Liver (tissue), 9 donors: ENCODE results near the gene TFB1M. TPM values are rescaled to one million over a fixed set of nuclear protein-coding genes. Genes with fewer than 3 reads are reported as not detected.

Experiments
- DNase-seq: peaks from one replicate; pipeline ENCODE4 v3.0.0-alpha.2; 2017; ENCODE audit warnings: low spot score
- H3K27ac ChIP-seq, 2 donors: one replicate each; pipeline ENCODE4 v1.7.0; 2013; ENCODE audit warnings: inconsistent platforms in 2 of 2, low read length in 2 of 2, control low read depth in 1 of 2, low read depth in 1 of 2, mild to moderate bottlenecking in 1 of 2
- H3K27me3 ChIP-seq, 4 donors: one replicate each; pipeline versions ENCODE4 v1.6.1 to v1.7.0; 2013; ENCODE audit warnings: low read length in 3 of 4, inconsistent platforms in 1 of 4, mild to moderate bottlenecking in 1 of 4, moderate library complexity in 1 of 4; ENCODE audit not compliant: control insufficient read depth in 4 of 4, insufficient read depth in 4 of 4
- H3K36me3 ChIP-seq, 4 donors: one replicate each; pipeline versions ENCODE4 v1.6.1 to v1.7.0; 2013; ENCODE audit warnings: low read length in 3 of 4, mild to moderate bottlenecking in 3 of 4, low read depth in 1 of 4, moderate library complexity in 1 of 4; ENCODE audit not compliant: control insufficient read depth in 4 of 4, insufficient read depth in 3 of 4
- H3K4me1 ChIP-seq, 4 donors: one replicate each; pipeline versions ENCODE4 v1.6.1 to v1.7.0; 2013; ENCODE audit warnings: low read length in 3 of 4, mild to moderate bottlenecking in 3 of 4, moderate library complexity in 1 of 4; ENCODE audit not compliant: control insufficient read depth in 4 of 4, insufficient read depth in 4 of 4
- H3K4me3 ChIP-seq, 3 donors: one replicate each; pipeline versions ENCODE4 v1.6.1 to v1.7.0; 2013; ENCODE audit warnings: low read length in 3 of 3, control low read depth in 1 of 3, low read depth in 1 of 3, mild to moderate bottlenecking in 1 of 3
- H3K9ac ChIP-seq, 2 donors: one replicate each; pipeline ENCODE4 v1.7.0; 2013; ENCODE audit warnings: low read length in 2 of 2, mild to moderate bottlenecking in 2 of 2, moderate library complexity in 2 of 2, control low read depth in 1 of 2, low read depth in 1 of 2
- H3K9me3 ChIP-seq, 4 donors: one replicate each; pipeline versions ENCODE4 v1.6.1 to v1.7.0; 2013; ENCODE audit warnings: low read length in 3 of 4; ENCODE audit not compliant: control insufficient read depth in 4 of 4
- EGR1 ChIP-seq, 2 donors: IDR thresholded peaks; 2 replicates each; pipeline ENCODE4 v1.6.1; 2016 to 2018; ENCODE audit warnings: antibody characterized with exemption in 2 of 2, low read depth in 2 of 2
- FOXA1 ChIP-seq: IDR thresholded peaks from 2 replicates; pipeline ENCODE4 v1.6.1; 2016; ENCODE audit warnings: antibody characterized with exemption
- FOXA2 ChIP-seq: IDR thresholded peaks from 2 replicates; pipeline ENCODE4 v1.6.1; 2016; ENCODE audit warnings: antibody characterized with exemption
- GABPA ChIP-seq, 2 donors: IDR thresholded peaks in 1 of 2; conservative IDR thresholded peaks in 1 of 2; 2 replicates each; pipeline ENCODE4 v1.6.1; 2016; ENCODE audit warnings: antibody characterized with exemption in 2 of 2, mild to moderate bottlenecking in 1 of 2, moderate library complexity in 1 of 2
- HNF4A ChIP-seq, 2 donors: conservative IDR thresholded peaks; 2 replicates each; pipeline ENCODE4 v1.6.1; 2016; ENCODE audit warnings: antibody characterized with exemption in 2 of 2, mild to moderate bottlenecking in 2 of 2
- HNF4G ChIP-seq: IDR thresholded peaks from 2 replicates; pipeline ENCODE4 v1.6.1; 2016; ENCODE audit warnings: antibody characterized with exemption
- JUND ChIP-seq, 2 donors: IDR thresholded peaks; 2 replicates each; pipeline ENCODE4 v1.6.1; 2016; ENCODE audit warnings: antibody characterized with exemption in 2 of 2
- NR2F2 ChIP-seq: IDR thresholded peaks from 2 replicates; pipeline ENCODE4 v1.6.1; 2016; ENCODE audit warnings: antibody characterized with exemption
- RAD21 ChIP-seq, 2 donors: IDR thresholded peaks; 2 replicates each; pipeline ENCODE4 v1.6.1; 2016; ENCODE audit warnings: antibody characterized with exemption in 2 of 2, mild to moderate bottlenecking in 2 of 2
- RXRA ChIP-seq, 2 donors: IDR thresholded peaks; 2 replicates each; pipeline ENCODE4 v1.6.1; 2017 to 2018; ENCODE audit warnings: antibody characterized with exemption in 2 of 2, mild to moderate bottlenecking in 1 of 2
- SP1 ChIP-seq: IDR thresholded peaks from 2 replicates; pipeline ENCODE4 v1.6.1; 2018; ENCODE audit warnings: antibody characterized with exemption, mild to moderate bottlenecking
- TAF1 ChIP-seq: conservative IDR thresholded peaks from 2 replicates; pipeline ENCODE4 v1.6.1; 2016; ENCODE audit warnings: antibody characterized with exemption, mild to moderate bottlenecking
- YY1 ChIP-seq: IDR thresholded peaks from 2 replicates; pipeline ENCODE4 v1.6.1; 2016; ENCODE audit warnings: antibody characterized with exemption, mild to moderate bottlenecking
- WGBS: extraction: QIAGEN DNeasy Blood & Tissue Kit; methylation state at CpG from one replicate; pipeline ENCODE4 v1.1.7; 2013; 5-methylcytosine and 5-hydroxymethylcytosine counted together
- polyA plus RNA-seq, 2 donors: library from polyadenylated mRNA; stranded (reverse) in 1 of 2; unstranded in 1 of 2; fragments of 200-250 nt in 1 of 2; fragments of >200 nt in 1 of 2; fragmentation: Nextera tagmentation in 1 of 2; extraction: Ambion mirVana in 1 of 2; gene quantifications; one replicate each; pipeline versions ENCODE4 v1.2.1 to v1.2.3, GENCODE V29; 2013 to 2015
- total RNA-seq, 2 donors: library from RNA; depleted of rRNA; stranded (reverse); fragments of >200 nt; gene quantifications; one replicate each; pipeline ENCODE4 v1.2.3, GENCODE V29; 2014
- TF ChIP-seq, protein P1 (sequence below): IDR thresholded peaks from 2 replicates; pipeline ENCODE4 v1.6.1; 2016; ENCODE audit warnings: antibody characterized with exemption, mild to moderate bottlenecking
- TF ChIP-seq, protein P2 (sequence below): IDR thresholded peaks from 2 replicates; pipeline ENCODE4 v1.6.1; 2016; ENCODE audit warnings: antibody characterized with exemption
- TF ChIP-seq, protein P3 (sequence below): IDR thresholded peaks from 2 replicates; pipeline ENCODE4 v1.6.1; 2016; ENCODE audit warnings: antibody characterized with exemption
- TF ChIP-seq, protein P4 (sequence below): IDR thresholded peaks from 2 replicates; pipeline ENCODE4 v1.6.1; 2016; ENCODE audit warnings: antibody characterized with exemption
- TF ChIP-seq, protein P5 (sequence below): fragments of 150-350 bp; IDR thresholded peaks from 2 replicates; pipeline ENCODE4 v1.5.1; 2017; ENCODE audit warnings: improper control_type of control experiment, low read depth, low read length; ENCODE audit not compliant: missing input control
- donor health status: healthy.
- donor health status: healthy.
- donor health status: healthy.
- donor health status: healthy.
- donor health status: healthy.

TFB1M gene
- total and polyA plus RNA-seq, 4 donors: 9.2 to 17.0 (median 12.6) TPM

DNA sequence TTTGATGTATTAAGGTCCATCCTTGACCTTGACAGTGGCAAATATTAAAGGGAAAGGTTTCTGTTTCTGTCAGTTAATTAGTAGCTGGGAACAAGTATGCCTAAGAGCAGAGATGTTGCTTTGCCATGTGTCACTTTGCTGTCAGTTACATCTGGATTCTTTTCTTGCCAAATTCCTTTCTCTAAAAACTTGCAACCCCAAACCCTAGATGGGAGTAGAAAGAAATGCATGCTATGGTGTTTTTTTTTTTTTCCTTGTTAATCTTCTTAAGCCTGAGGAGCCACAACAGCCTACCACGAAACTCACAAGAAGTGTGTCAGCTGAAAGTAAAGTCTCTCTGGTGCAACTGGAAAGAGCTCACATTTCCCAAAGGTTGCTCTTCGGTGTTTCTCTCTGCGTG is 68.5 kb downstream of the TFB1M start:
- WGBS: 94% methylated on average over 3 of the region's 3 CpGs
- Histone ChIP-seq H3K4me1 (no peaks in the 10 kb centered on the region), H3K27ac (no peak overlapping the region), H3K9me3 (no peaks in the 10 kb centered on the region), H3K4me3 (no peak overlapping the region), H3K36me3 (peaks cover 0 to 2% (median under 1%) of the 10 kb centered on the region in 4 donors), H3K9ac (no peak overlapping the region), H3K27me3 (no peaks in the 10 kb centered on the region)
- DNase-seq: no peak
- TF ChIP-seq, protein P1, sequence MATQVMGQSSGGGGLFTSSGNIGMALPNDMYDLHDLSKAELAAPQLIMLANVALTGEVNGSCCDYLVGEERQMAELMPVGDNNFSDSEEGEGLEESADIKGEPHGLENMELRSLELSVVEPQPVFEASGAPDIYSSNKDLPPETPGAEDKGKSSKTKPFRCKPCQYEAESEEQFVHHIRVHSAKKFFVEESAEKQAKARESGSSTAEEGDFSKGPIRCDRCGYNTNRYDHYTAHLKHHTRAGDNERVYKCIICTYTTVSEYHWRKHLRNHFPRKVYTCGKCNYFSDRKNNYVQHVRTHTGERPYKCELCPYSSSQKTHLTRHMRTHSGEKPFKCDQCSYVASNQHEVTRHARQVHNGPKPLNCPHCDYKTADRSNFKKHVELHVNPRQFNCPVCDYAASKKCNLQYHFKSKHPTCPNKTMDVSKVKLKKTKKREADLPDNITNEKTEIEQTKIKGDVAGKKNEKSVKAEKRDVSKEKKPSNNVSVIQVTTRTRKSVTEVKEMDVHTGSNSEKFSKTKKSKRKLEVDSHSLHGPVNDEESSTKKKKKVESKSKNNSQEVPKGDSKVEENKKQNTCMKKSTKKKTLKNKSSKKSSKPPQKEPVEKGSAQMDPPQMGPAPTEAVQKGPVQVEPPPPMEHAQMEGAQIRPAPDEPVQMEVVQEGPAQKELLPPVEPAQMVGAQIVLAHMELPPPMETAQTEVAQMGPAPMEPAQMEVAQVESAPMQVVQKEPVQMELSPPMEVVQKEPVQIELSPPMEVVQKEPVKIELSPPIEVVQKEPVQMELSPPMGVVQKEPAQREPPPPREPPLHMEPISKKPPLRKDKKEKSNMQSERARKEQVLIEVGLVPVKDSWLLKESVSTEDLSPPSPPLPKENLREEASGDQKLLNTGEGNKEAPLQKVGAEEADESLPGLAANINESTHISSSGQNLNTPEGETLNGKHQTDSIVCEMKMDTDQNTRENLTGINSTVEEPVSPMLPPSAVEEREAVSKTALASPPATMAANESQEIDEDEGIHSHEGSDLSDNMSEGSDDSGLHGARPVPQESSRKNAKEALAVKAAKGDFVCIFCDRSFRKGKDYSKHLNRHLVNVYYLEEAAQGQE: no peak
- TF ChIP-seq, protein P2, sequence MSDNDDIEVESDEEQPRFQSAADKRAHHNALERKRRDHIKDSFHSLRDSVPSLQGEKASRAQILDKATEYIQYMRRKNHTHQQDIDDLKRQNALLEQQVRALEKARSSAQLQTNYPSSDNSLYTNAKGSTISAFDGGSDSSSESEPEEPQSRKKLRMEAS: no peak
- TF ChIP-seq RXRA (IDR thresholded peaks at IDR 0.05): no peak

DNA sequence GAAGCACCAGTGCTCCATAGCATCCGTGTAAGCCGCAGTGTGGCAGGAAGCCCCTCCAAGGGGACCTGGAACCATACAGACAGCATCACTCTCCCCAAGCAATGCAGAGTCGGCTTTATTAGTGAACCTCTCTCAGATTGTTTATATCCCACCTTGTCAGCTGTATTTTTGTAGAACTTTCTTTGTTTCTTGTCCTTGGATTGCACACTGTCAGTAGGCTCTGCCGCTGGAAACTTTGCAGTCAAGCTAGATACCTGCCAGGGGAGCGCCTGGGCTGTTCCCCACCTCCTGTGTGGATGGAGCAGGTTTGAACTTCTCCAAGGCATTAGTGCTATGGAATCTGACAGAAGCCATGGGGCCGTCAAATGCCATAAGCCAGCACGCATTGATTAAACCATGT is 69.1 kb downstream of the TFB1M start:
- no peak overlapping the region for H3K4me3 ChIP-seq
- no peak for DNase-seq
- H3K4me1 ChIP-seq: no peaks in the 10 kb centered on the region
- no peaks in the 10 kb centered on the region for H3K36me3 ChIP-seq
- WGBS: 92% methylated on average over 7 of the region's 7 CpGs
- no peak overlapping the region for H3K27ac ChIP-seq
- no peak overlapping the region for H3K9ac ChIP-seq
- H3K27me3 ChIP-seq: no peaks in the 10 kb centered on the region
- TF ChIP-seq FOXA2: no peak
- no peak for TF ChIP-seq JUND (IDR thresholded peaks at IDR 0.05)
- no peak for TF ChIP-seq GABPA (IDR thresholded peaks at IDR 0.05 in 1 of 2, conservative IDR thresholded peaks at IDR 0.05 in 1 of 2)
- TF ChIP-seq HNF4A (conservative IDR thresholded peaks at IDR 0.05): no peak
- TF ChIP-seq NR2F2: no peak
- no peak for TF ChIP-seq HNF4G
- TF ChIP-seq, protein P2: no peak
- no peak for TF ChIP-seq EGR1 (IDR thresholded peaks at IDR 0.05; ENCODE audit: low read depth in 2 of 2)
- TF ChIP-seq, protein P1: no peak
- TF ChIP-seq RAD21 (IDR thresholded peaks at IDR 0.05): no peak
- TF ChIP-seq, protein P3, sequence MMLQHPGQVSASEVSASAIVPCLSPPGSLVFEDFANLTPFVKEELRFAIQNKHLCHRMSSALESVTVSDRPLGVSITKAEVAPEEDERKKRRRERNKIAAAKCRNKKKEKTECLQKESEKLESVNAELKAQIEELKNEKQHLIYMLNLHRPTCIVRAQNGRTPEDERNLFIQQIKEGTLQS: no peak
- no peak for TF ChIP-seq RXRA (IDR thresholded peaks at IDR 0.05)
- TF ChIP-seq TAF1: no peak
- TF ChIP-seq SP1: no peak
- TF ChIP-seq, protein P4, sequence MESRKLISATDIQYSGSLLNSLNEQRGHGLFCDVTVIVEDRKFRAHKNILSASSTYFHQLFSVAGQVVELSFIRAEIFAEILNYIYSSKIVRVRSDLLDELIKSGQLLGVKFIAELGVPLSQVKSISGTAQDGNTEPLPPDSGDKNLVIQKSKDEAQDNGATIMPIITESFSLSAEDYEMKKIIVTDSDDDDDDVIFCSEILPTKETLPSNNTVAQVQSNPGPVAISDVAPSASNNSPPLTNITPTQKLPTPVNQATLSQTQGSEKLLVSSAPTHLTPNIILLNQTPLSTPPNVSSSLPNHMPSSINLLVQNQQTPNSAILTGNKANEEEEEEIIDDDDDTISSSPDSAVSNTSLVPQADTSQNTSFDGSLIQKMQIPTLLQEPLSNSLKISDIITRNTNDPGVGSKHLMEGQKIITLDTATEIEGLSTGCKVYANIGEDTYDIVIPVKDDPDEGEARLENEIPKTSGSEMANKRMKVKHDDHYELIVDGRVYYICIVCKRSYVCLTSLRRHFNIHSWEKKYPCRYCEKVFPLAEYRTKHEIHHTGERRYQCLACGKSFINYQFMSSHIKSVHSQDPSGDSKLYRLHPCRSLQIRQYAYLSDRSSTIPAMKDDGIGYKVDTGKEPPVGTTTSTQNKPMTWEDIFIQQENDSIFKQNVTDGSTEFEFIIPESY: no peak
- no peak for TF ChIP-seq FOXA1
- TF ChIP-seq, protein P5, sequence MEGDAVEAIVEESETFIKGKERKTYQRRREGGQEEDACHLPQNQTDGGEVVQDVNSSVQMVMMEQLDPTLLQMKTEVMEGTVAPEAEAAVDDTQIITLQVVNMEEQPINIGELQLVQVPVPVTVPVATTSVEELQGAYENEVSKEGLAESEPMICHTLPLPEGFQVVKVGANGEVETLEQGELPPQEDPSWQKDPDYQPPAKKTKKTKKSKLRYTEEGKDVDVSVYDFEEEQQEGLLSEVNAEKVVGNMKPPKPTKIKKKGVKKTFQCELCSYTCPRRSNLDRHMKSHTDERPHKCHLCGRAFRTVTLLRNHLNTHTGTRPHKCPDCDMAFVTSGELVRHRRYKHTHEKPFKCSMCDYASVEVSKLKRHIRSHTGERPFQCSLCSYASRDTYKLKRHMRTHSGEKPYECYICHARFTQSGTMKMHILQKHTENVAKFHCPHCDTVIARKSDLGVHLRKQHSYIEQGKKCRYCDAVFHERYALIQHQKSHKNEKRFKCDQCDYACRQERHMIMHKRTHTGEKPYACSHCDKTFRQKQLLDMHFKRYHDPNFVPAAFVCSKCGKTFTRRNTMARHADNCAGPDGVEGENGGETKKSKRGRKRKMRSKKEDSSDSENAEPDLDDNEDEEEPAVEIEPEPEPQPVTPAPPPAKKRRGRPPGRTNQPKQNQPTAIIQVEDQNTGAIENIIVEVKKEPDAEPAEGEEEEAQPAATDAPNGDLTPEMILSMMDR: no peak
- TF ChIP-seq YY1: no peak
- H3K9me3 ChIP-seq: no peaks in the 10 kb centered on the region
